LoVo (cell line): Measurements from ENCODE around the gene PCDH19.

Experiments
- DNase-seq: peaks from one replicate; pipeline ENCODE4 v3.0.0-alpha.2; 2016; ENCODE audit warnings: low spot score

Gene PCDH19

GRCh38 chrX:100299559-100299958, 110.5 kb downstream of the PCDH19 start:
- DNase-seq, result no peak

GRCh38 chrX:100297728-100298127, 112.3 kb downstream of the PCDH19 start:
- no peak for DNase-seq

DNA sequence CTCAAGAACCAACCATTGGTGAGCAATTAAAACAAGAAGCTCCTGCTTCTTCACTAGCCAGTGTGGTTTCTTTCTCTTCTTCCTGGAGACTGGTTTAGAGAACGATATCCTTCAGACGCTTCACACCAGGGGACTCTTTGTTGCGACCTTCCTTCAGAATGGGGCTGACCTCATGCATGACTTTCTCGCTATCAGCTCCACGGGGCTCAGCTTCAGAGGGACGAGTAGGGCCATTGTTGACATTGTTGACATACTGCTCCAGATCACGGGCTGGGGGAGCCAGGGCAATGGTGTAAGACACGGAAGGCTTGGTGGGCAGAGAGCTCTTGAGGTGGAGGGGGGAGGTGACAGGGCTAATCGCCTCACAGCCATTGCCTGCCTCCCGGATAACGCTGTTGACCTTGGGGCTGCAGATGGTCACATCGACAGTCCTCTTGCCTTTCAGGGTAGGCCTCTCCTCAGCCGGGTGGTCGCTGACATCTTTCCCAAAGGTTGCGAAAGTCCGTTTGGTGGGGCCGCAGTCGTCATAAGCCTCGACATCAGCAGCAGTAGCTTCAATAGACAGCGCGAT, 113.8 kb downstream of the PCDH19 start:
- no peak for DNase-seq

DNA sequence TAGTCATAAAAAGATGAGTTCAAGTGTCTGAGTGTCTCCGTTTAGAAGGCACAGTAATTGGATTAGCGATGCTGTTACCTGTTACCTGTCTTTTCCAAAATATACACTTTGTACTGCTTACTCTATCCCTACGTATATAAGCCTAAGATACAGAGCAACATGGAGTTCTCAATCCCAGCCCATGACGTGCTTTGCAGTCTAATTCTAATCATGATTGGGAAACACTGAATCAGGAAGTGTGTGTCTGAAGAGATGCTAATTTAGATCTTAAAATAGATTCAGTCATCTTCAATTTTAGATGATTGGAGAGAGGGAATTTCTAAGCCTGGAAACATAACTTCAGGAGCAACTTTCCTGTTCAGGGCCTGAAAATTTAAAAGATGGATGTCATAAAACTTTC, 115.1 kb downstream of the PCDH19 start:
- DNase-seq, result no peak

GRCh38 chrX:100289066-100289558, 121.0 kb downstream of the PCDH19 start:
- DNase-seq, result no peak

DNA sequence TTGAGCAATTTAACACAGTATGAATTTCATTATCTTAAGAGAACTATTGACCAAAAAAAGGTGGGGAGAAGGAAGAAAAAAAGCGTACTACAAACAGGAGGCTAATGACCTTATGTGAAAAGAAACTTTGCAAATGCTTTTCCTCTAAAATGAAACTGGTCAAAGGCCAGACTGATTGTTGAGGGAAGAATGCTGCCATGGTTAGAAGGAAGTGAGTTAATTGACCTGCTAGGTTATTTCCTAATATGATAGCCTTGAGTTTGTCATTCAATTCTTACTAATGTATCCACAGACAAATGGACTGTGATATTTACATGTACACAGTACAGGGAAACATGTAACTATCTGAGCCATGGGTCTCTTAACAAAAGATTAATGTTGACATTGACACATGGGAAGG, 132.8 kb downstream of the PCDH19 start:
- no peak for DNase-seq

DNA sequence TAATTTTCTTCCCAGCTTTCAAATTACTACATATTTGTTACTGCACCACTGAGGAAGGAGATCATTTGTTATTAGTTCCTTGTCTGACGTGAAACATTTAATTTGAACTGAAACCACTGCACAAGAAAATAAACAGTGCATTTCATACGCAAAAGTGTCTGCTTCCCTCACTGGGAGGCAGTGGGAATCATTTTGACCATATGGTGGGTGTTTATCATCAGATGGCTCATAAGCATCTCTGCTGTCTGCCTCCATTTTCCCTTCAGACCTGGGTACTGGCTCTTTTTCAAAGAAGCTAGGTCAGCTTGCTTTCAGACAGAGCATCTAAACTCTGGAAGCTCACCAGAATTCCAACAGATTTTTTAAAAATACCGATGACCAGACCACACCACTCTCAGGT, 135.2 kb downstream of the PCDH19 start:
- DNase-seq, result no peak

DNA sequence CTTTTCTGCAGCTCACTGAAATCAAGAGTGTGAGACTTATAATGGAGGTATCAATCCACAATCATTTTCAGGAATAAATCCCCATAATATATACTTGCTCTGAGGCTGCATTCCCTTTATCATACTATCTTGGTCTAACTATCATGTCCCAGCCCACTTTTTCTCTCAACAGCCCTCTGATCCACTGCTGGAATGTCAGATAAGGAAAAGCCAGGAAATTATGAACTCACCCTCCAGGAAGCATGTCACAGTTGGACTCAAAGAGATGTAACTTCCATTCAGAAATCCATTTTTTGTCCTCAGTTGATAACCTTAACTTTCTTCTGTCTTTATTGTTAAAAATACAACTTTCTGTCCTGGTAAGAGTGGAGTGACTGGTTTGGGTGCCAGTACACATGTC, 144.9 kb downstream of the PCDH19 start:
- no peak for DNase-seq

DNA sequence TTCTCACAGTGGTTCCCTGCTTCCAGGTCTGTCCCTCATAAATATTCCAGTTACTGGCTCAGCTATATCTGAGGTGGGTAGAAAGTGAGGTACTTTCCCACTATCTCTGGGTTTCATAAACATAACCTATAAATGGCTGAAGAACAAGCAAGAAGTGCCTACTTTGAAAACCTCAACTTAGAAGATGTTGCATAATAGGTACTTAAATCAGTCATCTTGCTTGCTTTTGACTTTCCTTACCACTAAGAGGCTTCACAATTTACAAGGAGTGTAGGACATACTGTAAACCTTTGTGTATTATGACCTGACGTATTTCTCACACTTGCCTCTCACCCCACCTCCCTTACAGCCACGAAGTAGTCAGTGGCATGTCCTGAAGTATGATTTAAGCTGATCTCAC, 145.9 kb downstream of the PCDH19 start:
- DNase-seq, result no peak

GRCh38 chrX:100263650-100264049, 146.4 kb downstream of the PCDH19 start:
- DNase-seq, result no peak

DNA sequence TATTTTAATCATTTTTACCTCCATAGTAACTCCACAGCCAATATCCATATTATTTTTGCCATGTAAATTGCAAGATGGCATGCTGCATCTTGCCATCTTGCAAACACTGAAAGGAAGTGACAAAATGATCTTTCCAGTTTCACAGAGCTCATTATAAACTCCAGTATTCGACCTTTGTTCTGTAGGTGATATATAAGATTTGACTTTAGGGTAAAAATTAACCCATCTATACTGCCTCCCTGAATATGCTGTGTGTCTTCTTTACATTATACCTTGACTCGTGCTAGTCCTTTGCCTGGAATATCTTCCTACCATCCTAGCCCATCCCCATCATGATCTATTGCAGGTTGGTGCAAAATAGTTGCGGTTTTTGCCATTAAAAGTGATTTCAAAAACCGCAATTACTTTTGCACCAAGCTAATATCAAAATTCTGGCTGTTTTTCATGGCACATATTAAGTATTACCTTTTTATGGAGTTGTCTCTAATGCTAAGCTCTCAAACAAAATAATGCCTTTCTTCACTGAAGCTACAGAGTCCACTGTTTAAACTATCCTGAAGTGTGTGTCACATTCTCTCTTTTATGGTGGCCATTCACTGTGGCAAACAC, 161.1 kb downstream of the PCDH19 start:
- DNase-seq, result no peak

GRCh38 chrX:100247826-100248225, 162.2 kb downstream of the PCDH19 start:
- no peak for DNase-seq

DNA sequence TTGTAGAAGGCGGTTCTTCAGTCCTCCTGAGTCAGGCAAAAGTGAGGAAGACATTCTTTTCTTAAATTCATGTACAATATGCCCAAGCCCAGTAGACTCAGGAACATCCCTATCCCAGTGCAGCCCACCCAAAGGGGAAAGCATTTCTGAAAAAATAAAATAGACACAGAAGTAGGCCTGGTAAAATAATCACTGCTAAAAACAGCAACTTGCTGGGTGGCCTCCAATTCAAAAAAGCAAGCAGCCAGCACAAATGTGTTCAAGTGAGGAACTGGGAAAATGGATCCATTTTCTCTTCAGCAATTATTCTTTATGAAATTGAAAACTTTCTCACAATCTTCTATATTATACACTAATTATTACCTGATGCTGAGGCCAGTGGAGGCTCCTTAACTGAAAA, 165.4 kb downstream of the PCDH19 start:
- no peak for DNase-seq
